ENCODE measurements around the gene RIC3. TPM values are rescaled to one million over a fixed set of nuclear protein-coding genes. Genes with fewer than 3 reads are reported as not detected.
A peak's percentile ranks its signal among the peaks of the same experiment; 100 is the strongest.

Gene RIC3
- total RNA-seq, 2 donors from 2014 or later, result 23.5 to 25.3 TPM

DNA sequence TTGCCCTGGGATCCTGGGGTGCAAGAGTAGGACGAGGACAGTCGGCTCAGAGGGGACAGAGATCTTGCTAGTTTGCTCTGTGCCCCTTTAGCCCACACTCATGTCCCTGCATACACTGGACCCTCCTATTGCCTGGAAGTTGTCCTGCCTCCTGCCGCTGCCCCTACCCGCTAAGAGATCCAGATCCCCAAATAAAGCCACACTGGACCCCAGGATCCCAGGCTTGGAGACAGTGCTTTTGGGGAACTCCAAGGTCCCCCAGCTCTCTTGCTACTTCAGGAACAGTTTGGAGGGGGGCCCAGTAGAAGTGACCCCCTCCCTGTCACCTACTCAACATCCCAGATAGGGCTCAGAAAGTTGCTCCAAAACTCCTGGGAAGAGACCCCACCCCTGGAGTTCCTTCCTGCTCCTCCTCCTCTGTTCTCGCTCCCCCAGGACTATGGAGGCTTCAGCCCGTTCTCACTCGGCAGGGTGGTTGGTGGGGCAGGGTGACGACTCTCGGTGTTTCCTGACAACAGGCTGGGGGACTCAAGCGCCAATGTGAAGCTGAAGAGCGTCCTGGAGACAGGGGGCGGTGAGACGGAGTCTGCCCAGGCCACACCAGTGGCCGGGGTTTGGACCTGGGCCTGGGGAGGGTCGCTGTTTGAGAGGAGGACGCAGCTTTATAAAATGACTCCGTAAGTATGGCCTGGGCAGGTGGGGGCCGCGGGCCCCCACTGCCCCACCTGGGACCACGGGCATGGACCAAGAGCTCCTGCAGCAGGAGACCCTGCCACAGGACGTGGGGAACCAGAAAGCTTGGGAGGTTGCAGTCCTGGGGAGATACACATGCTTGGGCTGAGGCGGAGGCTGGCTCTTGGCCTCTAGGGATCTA, 107.0 kb downstream of the RIC3 start:
- Mint-ChIP-seq H3K27me3 (ENCODE audit: insufficient read depth) (peaks cover 8% of the 10 kb centered on the region), H3K4me3 (no peak overlapping the region), H3K36me3 (ENCODE audit: low read depth) (no peaks in the 10 kb centered on the region), H3K27ac (peak overlapping the region; percentile 16), H3K4me1 (peaks cover 7% of the 10 kb centered on the region), H3K9me3 (no peaks in the 10 kb centered on the region)
- WGBS, 2 experiments (ENCODE audit: insufficient coverage in 1 of 2, insufficient read length in 1 of 2), result 89 to 91% methylated on average over 15 to 22 of the region's 22 CpGs
- H3K4me3 ChIP-seq (ENCODE audit: low read length), result no peak overlapping the region
- no peaks in the 10 kb centered on the region for H3K36me3 ChIP-seq (ENCODE audit: control insufficient read depth, insufficient read depth, low read length)
- TF ChIP-seq, protein P1, sequence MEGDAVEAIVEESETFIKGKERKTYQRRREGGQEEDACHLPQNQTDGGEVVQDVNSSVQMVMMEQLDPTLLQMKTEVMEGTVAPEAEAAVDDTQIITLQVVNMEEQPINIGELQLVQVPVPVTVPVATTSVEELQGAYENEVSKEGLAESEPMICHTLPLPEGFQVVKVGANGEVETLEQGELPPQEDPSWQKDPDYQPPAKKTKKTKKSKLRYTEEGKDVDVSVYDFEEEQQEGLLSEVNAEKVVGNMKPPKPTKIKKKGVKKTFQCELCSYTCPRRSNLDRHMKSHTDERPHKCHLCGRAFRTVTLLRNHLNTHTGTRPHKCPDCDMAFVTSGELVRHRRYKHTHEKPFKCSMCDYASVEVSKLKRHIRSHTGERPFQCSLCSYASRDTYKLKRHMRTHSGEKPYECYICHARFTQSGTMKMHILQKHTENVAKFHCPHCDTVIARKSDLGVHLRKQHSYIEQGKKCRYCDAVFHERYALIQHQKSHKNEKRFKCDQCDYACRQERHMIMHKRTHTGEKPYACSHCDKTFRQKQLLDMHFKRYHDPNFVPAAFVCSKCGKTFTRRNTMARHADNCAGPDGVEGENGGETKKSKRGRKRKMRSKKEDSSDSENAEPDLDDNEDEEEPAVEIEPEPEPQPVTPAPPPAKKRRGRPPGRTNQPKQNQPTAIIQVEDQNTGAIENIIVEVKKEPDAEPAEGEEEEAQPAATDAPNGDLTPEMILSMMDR (conservative IDR thresholded peaks at IDR 0.05), result no peak
- DNase-seq, result peak; percentile 80
- no peak overlapping the region for H3K27ac ChIP-seq (ENCODE audit: low read depth, low read length)
- H3K9me3 ChIP-seq (ENCODE audit: control insufficient read depth, low read length), result no peaks in the 10 kb centered on the region
- H3K4me1 ChIP-seq (ENCODE audit: control insufficient read depth, insufficient read depth, low read length), result no peaks in the 10 kb centered on the region
- H3K27me3 ChIP-seq (ENCODE audit: control insufficient read depth, insufficient read depth, low read length, poor library complexity, severe bottlenecking), result no peaks in the 10 kb centered on the region
- no peak overlapping the region for H3K9ac ChIP-seq (ENCODE audit: extremely low read depth, low read length, poor library complexity, severe bottlenecking)

DNA sequence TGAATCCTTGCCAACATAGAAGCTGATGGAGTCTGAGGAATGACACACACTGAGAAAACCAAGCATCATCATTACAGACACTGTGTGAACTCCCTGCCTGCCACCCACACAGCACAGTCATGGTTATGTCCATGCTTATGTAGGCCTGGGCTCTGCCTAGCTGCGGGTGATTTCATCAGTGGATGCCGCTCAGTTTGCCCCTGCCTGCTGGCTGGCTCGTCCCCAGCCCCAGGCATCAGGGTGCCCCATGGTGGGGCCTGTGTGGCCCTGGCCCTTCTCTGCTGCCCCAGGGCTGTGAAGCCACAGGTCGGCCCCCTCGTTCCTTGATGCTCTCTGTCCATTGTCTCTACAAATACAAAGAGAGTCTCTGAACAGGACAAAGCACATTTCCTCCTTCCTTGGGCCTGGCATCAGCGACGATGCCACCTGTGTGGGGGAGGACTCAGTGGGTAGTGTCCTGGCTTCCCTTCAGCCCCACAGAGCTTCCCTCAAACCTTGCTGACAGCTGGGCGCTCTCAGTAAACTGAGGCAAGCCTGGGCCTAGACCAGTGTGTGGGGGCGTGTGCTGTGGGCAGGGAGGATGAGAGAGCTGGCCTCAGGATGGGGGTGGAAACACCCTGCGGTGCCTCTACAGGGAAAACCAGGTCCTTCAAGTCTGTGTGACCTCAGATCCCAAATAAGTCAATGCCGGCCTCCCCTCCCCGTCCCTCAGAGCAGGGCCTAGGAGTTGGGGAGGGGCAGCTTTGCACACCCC, 107.8 kb downstream of the RIC3 start:
- no peak overlapping the region for H3K27ac Mint-ChIP-seq

DNA sequence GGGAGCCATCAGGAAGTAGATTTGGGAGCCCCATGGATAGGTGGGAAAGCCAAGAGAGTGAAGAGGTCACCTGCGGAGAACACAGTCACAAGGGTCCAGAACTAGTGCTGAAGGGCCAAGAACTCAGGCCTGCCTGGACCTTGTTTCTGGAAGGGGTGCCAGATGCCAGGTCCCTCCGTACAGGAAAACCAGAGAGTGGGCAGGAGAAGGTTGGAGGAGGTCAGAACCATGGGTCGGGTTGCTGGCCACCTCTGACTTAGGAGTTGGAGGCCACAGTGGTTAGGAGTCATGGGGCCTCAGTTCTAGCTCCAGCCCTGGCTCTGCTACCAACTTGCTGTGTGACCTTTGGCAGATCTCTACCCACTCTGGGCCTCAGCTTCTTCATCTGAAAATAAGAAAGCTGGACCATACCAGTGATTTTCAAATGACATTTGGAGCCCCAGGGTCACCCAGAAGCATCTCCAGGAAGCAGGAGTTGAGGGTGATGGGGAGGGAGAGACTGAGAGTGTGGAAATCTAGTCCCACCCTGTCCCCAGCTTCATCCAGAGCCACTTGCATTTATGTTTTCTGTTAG, 108.6 kb downstream of the RIC3 start:
- Histone ChIP-seq H3K27ac (ENCODE audit: low read depth, low read length) (no peak overlapping the region), H3K27me3 (ENCODE audit: control insufficient read depth, insufficient read depth, low read length, poor library complexity, severe bottlenecking) (no peaks in the 10 kb centered on the region), H3K36me3 (ENCODE audit: control insufficient read depth, insufficient read depth, low read length) (no peaks in the 10 kb centered on the region), H3K9me3 (ENCODE audit: control insufficient read depth, low read length) (no peaks in the 10 kb centered on the region), H3K9ac (ENCODE audit: extremely low read depth, low read length, poor library complexity, severe bottlenecking) (no peak overlapping the region), H3K4me1 (ENCODE audit: control insufficient read depth, insufficient read depth, low read length) (no peaks in the 10 kb centered on the region), H3K4me3 (ENCODE audit: low read length) (no peak overlapping the region)
- peaks cover 3% of the 10 kb centered on the region for H3K27me3 Mint-ChIP-seq (ENCODE audit: insufficient read depth)
- H3K36me3 Mint-ChIP-seq (ENCODE audit: low read depth), result no peaks in the 10 kb centered on the region
- TF ChIP-seq, protein P1 (conservative IDR thresholded peaks at IDR 0.05), result no peak
- no peak overlapping the region for H3K4me3 Mint-ChIP-seq
- WGBS, 2 experiments (ENCODE audit: insufficient coverage in 1 of 2, insufficient read length in 1 of 2), result 89 to 100% methylated on average over 1 to 3 of the region's 3 CpGs
- DNase-seq, result no peak
- peaks cover 13% of the 10 kb centered on the region for H3K4me1 Mint-ChIP-seq
- no peaks in the 10 kb centered on the region for H3K9me3 Mint-ChIP-seq
- no peak overlapping the region for H3K27ac Mint-ChIP-seq

More for the DNA sequence above, 107.8 kb downstream of the RIC3 start:
- H3K36me3 Mint-ChIP-seq (ENCODE audit: low read depth), result no peaks in the 10 kb centered on the region
- WGBS, 2 experiments (ENCODE audit: insufficient coverage in 1 of 2, insufficient read length in 1 of 2), result 93 to 97% methylated on average over 6 to 12 of the region's 12 CpGs
- TF ChIP-seq, protein P1 (conservative IDR thresholded peaks at IDR 0.05), result no peak
- no peak for DNase-seq
- no peak overlapping the region for H3K4me3 Mint-ChIP-seq
- Histone ChIP-seq H3K27me3 (ENCODE audit: control insufficient read depth, insufficient read depth, low read length, poor library complexity, severe bottlenecking) (no peaks in the 10 kb centered on the region), H3K4me1 (ENCODE audit: control insufficient read depth, insufficient read depth, low read length) (no peaks in the 10 kb centered on the region), H3K9ac (ENCODE audit: extremely low read depth, low read length, poor library complexity, severe bottlenecking) (no peak overlapping the region), H3K4me3 (ENCODE audit: low read length) (no peak overlapping the region), H3K9me3 (ENCODE audit: control insufficient read depth, low read length) (no peaks in the 10 kb centered on the region), H3K27ac (ENCODE audit: low read depth, low read length) (no peak overlapping the region), H3K36me3 (ENCODE audit: control insufficient read depth, insufficient read depth, low read length) (no peaks in the 10 kb centered on the region)
- H3K4me1 Mint-ChIP-seq, result peaks cover 13% of the 10 kb centered on the region
- peaks cover 5% of the 10 kb centered on the region for H3K27me3 Mint-ChIP-seq (ENCODE audit: insufficient read depth)
- H3K9me3 Mint-ChIP-seq, result no peaks in the 10 kb centered on the region
